Measurements from ENCODE around the gene MISP.

MISP gene

DNA sequence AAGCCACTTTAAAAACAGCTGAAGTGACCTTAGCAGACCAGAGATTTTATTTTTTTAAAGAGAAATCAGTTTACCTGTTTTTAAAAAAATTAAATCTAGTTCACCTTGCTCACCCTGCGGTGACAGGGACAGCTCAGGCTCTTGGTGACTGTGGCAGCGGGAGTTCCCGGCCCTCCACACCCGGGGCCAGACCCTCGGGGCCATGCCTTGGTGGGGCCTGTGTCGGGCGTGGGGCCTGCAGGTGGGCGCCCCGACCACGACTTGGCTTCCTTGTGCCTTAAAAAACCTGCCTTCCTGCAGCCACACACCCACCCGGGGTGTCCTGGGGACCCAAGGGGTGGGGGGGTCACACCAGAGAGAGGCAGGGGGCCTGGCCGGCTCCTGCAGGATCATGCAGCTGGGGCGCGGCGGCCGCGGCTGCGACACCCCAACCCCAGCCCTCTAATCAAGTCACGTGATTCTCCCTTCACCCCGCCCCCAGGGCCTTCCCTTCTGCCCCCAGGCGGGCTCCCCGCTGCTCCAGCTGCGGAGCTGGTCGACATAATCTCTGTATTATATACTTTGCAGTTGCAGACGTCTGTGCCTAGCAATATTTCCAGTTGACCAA is 60.1 kb downstream of the MISP start:
- DNase-seq (ENCODE audit: low read depth): no peak

DNA sequence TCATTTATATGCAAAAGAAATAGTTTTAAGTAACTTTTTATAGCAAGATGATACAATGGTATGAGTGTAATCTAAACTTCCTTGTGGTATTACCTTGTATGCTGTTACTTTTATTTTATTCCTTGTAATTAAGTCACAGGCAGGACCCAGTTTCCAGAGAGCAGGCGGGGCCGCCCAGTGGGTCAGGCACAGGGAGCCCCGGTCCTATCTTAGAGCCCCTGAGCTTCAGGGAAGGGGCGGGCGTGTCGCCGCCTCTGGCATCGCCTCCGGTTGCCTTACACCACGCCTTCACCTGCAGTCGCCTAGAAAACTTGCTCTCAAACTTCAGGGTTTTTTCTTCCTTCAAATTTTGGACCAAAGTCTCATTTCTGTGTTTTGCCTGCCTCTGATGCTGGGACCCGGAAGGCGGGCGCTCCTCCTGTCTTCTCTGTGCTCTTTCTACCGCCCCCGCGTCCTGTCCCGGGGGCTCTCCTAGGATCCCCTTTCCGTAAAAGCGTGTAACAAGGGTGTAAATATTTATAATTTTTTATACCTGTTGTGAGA is 60.7 kb downstream of the MISP start:
- no peak for DNase-seq (ENCODE audit: low read depth)

DNA sequence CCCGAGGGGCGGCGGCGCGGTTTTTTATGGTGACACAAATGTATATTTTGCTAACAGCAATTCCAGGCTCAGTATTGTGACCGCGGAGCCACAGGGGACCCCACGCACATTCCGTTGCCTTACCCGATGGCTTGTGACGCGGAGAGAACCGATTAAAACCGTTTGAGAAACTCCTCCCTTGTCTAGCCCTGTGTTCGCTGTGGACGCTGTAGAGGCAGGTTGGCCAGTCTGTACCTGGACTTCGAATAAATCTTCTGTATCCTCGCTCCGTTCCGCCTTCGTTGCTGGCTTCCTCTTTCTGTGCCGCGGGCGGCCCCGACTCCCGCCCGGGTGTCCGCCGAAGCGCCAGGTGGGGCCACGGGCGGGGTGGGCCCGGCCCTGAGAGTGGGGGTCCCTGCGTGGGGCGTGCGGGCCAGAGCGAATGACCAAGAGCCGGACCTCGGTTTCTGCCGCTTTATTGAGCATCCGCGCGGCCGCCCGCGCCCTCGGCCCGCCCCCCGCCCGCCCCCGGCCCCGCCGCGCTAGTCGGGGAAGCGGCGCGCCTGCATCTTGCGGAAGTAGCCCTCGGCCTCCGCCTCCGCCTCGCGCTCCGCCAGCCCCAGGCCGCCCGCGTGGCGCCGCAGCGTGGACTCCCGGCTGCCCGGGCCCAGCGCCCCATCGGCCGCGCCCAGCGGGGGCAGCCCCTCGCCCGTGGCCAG is 61.3 kb downstream of the MISP start:
- DNase-seq (ENCODE audit: low read depth): no peak

DNA sequence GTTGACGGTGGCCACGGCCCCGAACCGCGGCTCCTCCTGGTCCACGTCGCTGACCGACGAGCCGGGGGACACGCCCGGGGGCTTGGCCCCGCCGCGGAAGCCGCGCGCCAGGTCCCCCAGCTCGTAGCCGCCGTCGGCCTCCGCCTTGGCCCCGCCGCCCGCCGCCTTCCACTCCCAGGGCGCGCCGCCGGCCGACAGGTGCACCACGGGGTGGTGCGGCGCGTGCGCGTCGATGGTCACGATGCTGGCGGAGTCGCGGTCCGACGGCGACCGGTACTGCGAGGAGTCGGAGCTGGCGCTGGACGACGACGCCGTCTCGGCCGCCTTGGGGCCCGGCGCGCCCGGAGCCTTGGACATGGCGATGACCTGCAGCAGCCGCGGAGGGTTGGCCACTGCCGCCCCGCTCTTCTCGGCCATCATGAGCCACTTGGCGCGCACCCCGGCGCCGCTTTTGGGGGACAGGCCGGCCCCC is 61.9 kb downstream of the MISP start:
- DNase-seq (ENCODE audit: low read depth): no peak

DNA sequence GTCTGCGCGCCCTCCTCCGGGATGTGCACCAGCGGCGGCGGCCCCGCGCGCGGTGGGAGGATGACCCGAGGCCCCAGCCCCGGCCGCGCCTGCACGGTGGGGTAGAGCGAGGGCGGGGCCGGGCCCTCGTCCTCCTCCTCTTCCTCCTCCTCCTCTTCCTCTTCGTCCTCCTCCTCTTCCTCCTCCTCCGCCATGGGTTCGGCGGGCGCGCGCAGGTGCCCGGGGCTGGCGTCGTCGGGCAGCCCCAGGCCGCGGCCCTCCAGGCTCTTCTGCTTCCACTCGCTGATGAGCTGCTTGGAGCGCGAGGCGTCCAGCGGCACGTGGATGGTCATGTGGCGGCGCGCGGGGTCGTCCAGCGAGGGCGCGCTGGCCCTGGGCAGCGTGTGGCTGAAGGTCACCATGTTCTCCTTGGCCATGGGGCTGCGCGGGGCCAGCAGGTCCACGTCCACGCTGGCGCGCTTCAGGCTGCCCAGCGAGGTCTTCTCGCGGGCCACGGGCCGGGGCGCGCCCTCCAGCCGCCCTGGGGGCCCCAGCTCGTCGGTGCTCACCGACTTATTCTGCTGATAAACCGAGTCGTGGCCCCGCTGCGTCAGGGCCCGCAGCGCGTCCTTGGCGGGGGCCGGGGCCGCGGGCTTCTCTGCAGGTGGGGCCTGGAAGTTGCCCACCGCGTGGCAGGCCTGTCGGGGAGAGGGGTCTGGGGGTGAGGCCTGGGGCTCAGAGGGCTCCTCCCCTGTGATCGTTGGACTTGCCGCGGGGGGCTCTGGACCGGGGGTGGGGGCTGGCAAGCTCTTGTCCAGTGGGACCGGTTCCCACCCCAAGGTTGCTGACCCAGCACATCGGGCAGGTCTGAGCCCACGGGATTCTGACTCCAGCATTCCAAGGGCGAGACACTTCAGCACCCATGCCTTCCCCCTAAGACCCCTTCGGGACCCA is 62.6 kb downstream of the MISP start:
- DNase-seq (ENCODE audit: low read depth): no peak

Data from activated T-cell treated with anti-CD3 and anti-CD28 coated beads for 1 hour (primary cell).